ENCODE measurements around the gene GLA.

DNA sequence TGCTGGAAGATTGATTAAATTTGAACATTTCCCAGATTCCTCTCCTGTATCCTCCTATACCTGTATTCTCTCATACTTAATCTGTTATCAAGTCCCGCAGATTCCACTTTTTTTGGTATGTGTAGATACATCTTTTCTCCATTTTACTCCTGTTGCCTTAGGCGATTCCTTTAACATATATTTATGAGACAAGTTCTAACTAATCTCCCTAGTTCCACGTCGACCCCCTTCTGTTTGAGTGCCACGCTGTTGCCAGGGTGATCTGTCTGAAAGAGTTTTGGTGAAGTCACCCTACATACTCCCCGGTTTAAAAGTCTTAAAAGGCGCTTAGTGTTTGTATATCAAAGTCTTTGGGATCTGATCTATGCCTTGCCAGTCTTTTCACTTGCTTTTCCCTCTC is 2.7 kb upstream of the GLA start:
- TF ChIP-seq, protein P1, sequence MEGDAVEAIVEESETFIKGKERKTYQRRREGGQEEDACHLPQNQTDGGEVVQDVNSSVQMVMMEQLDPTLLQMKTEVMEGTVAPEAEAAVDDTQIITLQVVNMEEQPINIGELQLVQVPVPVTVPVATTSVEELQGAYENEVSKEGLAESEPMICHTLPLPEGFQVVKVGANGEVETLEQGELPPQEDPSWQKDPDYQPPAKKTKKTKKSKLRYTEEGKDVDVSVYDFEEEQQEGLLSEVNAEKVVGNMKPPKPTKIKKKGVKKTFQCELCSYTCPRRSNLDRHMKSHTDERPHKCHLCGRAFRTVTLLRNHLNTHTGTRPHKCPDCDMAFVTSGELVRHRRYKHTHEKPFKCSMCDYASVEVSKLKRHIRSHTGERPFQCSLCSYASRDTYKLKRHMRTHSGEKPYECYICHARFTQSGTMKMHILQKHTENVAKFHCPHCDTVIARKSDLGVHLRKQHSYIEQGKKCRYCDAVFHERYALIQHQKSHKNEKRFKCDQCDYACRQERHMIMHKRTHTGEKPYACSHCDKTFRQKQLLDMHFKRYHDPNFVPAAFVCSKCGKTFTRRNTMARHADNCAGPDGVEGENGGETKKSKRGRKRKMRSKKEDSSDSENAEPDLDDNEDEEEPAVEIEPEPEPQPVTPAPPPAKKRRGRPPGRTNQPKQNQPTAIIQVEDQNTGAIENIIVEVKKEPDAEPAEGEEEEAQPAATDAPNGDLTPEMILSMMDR (conservative IDR thresholded peaks at IDR 0.05; ENCODE audit: low read depth, low read length): no peak
- TF ChIP-seq POLR2A (IDR thresholded peaks at IDR 0.05; ENCODE audit: low read depth, low read length) (no peak), MXI1 (IDR thresholded peaks at IDR 0.05; ENCODE audit: borderline replicate concordance, low read depth, low read length) (no peak), RCOR1 (IDR thresholded peaks at IDR 0.05; ENCODE audit: insufficient replicate concordance, low read length) (no peak), FOS (IDR thresholded peaks at IDR 0.05; ENCODE audit: low read depth, low read length) (no peak)
